LoVo (cell line): ENCODE measurements around the gene PGBD5.

Experiments used
- DNase-seq: peaks from one replicate; pipeline ENCODE4 v3.0.0-alpha.2; 2016; ENCODE audit warnings: low spot score

The PGBD5 gene

GRCh38 chr1:230375147-230375546 is 51.0 kb downstream of the PGBD5 start:
- DNase-seq, result no peak

- no peak for DNase-seq
These were observed 54.0 kb downstream of the PGBD5 start for GRCh38 chr1:230371923-230372703.

- DNase-seq, result no peak
These were observed 56.0 kb downstream of the PGBD5 start for GRCh38 chr1:230370109-230370508.

GRCh38 chr1:230368871-230369270 is 57.3 kb downstream of the PGBD5 start:
- DNase-seq, result no peak

- DNase-seq, result no peak
These were observed 57.8 kb downstream of the PGBD5 start for GRCh38 chr1:230368363-230368762.

GRCh38 chr1:230366504-230366915 is 59.6 kb downstream of the PGBD5 start:
- DNase-seq, result no peak

GRCh38 chr1:230365723-230366307 is 60.3 kb downstream of the PGBD5 start:
- DNase-seq, result no peak

GRCh38 chr1:230362949-230363348 is 63.2 kb downstream of the PGBD5 start:
- no peak for DNase-seq

- DNase-seq, result no peak
These were observed 64.2 kb downstream of the PGBD5 start for GRCh38 chr1:230361941-230362340.

GRCh38 chr1:230359992-230360668 is 66.0 kb downstream of the PGBD5 start:
- peak; percentile 22 for DNase-seq

- DNase-seq, result no peak
These were observed 69.0 kb downstream of the PGBD5 start for GRCh38 chr1:230356869-230357794.

- no peak for DNase-seq
These were observed 69.9 kb downstream of the PGBD5 start for GRCh38 chr1:230356190-230356589.

GRCh38 chr1:230355594-230355993 is 70.5 kb downstream of the PGBD5 start:
- no peak for DNase-seq

- no peak for DNase-seq
These were observed 71.0 kb downstream of the PGBD5 start for GRCh38 chr1:230355128-230355527.

GRCh38 chr1:230354005-230354404 is 72.1 kb downstream of the PGBD5 start:
- DNase-seq, result no peak

GRCh38 chr1:230352537-230352936 is 73.6 kb downstream of the PGBD5 start:
- DNase-seq, result no peak

GRCh38 chr1:230351983-230352382 is 74.1 kb downstream of the PGBD5 start:
- DNase-seq, result no peak

GRCh38 chr1:230351514-230351913 is 74.6 kb downstream of the PGBD5 start:
- no peak for DNase-seq

- peak; percentile 11 for DNase-seq
These were observed 75.8 kb downstream of the PGBD5 start for GRCh38 chr1:230350208-230350921.

GRCh38 chr1:230349020-230349393 is 77.1 kb downstream of the PGBD5 start:
- DNase-seq, result no peak

GRCh38 chr1:230348386-230349019 is 77.6 kb downstream of the PGBD5 start:
- DNase-seq, result no peak
